IMR-90 (cell line): ENCODE data around the gene NUDT12. TPM values are rescaled to one million over a fixed set of nuclear protein-coding genes. Genes with fewer than 3 reads are reported as not detected.

Source experiments
- ATAC-seq: fragments of 200-7000 bp; cut with Tn5 transposase; 2 replicates; pipeline ENCODE4 v1.9.1; 2020; ENCODE audit warnings: low read depth, mild to moderate bottlenecking, moderate library complexity
- BruUV-seq: library from RNA; stranded (reverse); fragments of 400-500 nt; replicated peaks from 2 replicates; lab custom pipeline; 2021; lab: Mats Ljungman, UMichigan
- CTCF ChIA-PET: fragments of 300-600 bp; formaldehyde crosslinking; extraction: SDS; loops from one replicate; lab custom pipeline; 2021; ENCODE audit warnings: antibody characterized with exemption; lab: Yijun Ruan, JAX
- POLR2A ChIA-PET: fragments of 300-600 bp; sonication (Branson Sonifier 250); formaldehyde crosslinking; loops from one replicate; lab custom pipeline; 2022; ENCODE audit warnings: antibody characterized with exemption; ENCODE audit not compliant: unreplicated experiment; lab: Charles Lee
- DNase-seq: peaks from one replicate; pipeline ENCODE4 v3.0.0; 2013
- H2AFZ ChIP-seq: replicated peaks from 2 replicates; pipeline ENCODE3; 2013; ENCODE audit warnings: low read length, mild to moderate bottlenecking; ENCODE audit not compliant: poor library complexity
- H2AK5ac ChIP-seq: 2 replicates; pipeline ENCODE4 v1.6.1; 2013; ENCODE audit warnings: low read depth, low read length, inconsistent platforms
- H2AK9ac ChIP-seq: replicated peaks from 2 replicates; pipeline ENCODE3; 2013; ENCODE audit warnings: mild to moderate bottlenecking, low read depth, low read length, moderate library complexity; ENCODE audit not compliant: poor library complexity
- H2BK120ac ChIP-seq: 2 replicates; pipeline ENCODE4 v1.6.1; 2013; ENCODE audit warnings: low read depth, low read length, inconsistent platforms
- H2BK15ac ChIP-seq: 3 replicates; pipeline ENCODE4 v1.6.1; 2013; ENCODE audit warnings: low read depth, low read length, inconsistent platforms
- H2BK20ac ChIP-seq: 2 replicates; pipeline ENCODE4 v1.6.1; 2013; ENCODE audit warnings: low read depth, mild to moderate bottlenecking, inconsistent platforms, low read length, moderate library complexity
- H2BK5ac ChIP-seq: 2 replicates; pipeline ENCODE4 v1.6.1; 2013; ENCODE audit warnings: mild to moderate bottlenecking, low read depth, low read length, inconsistent platforms; ENCODE audit not compliant: poor library complexity, severe bottlenecking
- H3K14ac ChIP-seq: replicated peaks from 2 replicates; pipeline ENCODE4 v1.6.1; 2013; ENCODE audit warnings: low read depth, low read length, inconsistent platforms
- H3K18ac ChIP-seq: 2 replicates; pipeline ENCODE4 v1.6.1; 2013; ENCODE audit warnings: low read depth, low read length, control low read depth
- H3K23ac ChIP-seq: 2 replicates; pipeline ENCODE4 v1.6.1; 2013; ENCODE audit warnings: low read depth, low read length, inconsistent platforms
- H3K27ac ChIP-seq: 2 replicates; pipeline ENCODE4 v1.5.1; 2013; ENCODE audit warnings: mild to moderate bottlenecking, control low read depth, low read length; ENCODE audit not compliant: insufficient read depth
- H3K27me3 ChIP-seq: 2 replicates; pipeline ENCODE4 v1.6.1; 2013; ENCODE audit warnings: low read length; ENCODE audit not compliant: control insufficient read depth, insufficient read depth
- H3K36me3 ChIP-seq: 2 replicates; pipeline ENCODE4 v1.6.1; 2013; ENCODE audit warnings: low read length, mixed read lengths; ENCODE audit not compliant: control insufficient read depth, insufficient read depth
- H3K4ac ChIP-seq: 2 replicates; pipeline ENCODE4 v1.6.1; 2013; ENCODE audit warnings: low read depth, low read length, inconsistent platforms
- H3K4me1 ChIP-seq: 2 replicates; pipeline ENCODE4 v1.6.1; 2013; ENCODE audit warnings: low read length, mixed read lengths; ENCODE audit not compliant: control insufficient read depth, insufficient read depth
- H3K4me2 ChIP-seq: 2 replicates; pipeline ENCODE4 v1.6.1; 2013; ENCODE audit warnings: low read depth, mild to moderate bottlenecking, control low read depth, low read length, moderate library complexity
- H3K4me3 ChIP-seq: 2 replicates; pipeline ENCODE4 v1.5.1; 2013; ENCODE audit warnings: low read depth, mild to moderate bottlenecking, control low read depth, low read length, moderate library complexity; ENCODE audit not compliant: insufficient read depth
- H3K56ac ChIP-seq: 2 replicates; pipeline ENCODE4 v1.6.1; 2013; ENCODE audit warnings: low read length, inconsistent platforms; ENCODE audit not compliant: insufficient read depth; ENCODE audit errors: extremely low read depth
- H3K79me1 ChIP-seq, 2 experiments: 2 replicates each; pipeline ENCODE4 v1.6.1; 2013; ENCODE audit warnings: low read length in 2 of 2, inconsistent platforms in 1 of 2, low read depth in 1 of 2
- H3K9ac ChIP-seq: 2 replicates; pipeline ENCODE4 v1.6.1; 2013; ENCODE audit warnings: low read depth, low read length, control low read depth
- H3K9me1 ChIP-seq: 2 replicates; pipeline ENCODE4 v1.6.1; 2013; ENCODE audit warnings: low read length, inconsistent platforms; ENCODE audit not compliant: insufficient read depth
- H3K9me3 ChIP-seq: 2 replicates; pipeline ENCODE4 v1.6.1; 2013; ENCODE audit warnings: low read length; ENCODE audit not compliant: control insufficient read depth, insufficient read depth
- H4K20me1 ChIP-seq: 2 replicates; pipeline ENCODE4 v1.6.1; 2013; ENCODE audit warnings: low read length, inconsistent platforms; ENCODE audit not compliant: insufficient read depth
- H4K5ac ChIP-seq: 2 replicates; pipeline ENCODE4 v1.6.1; 2013; ENCODE audit warnings: mild to moderate bottlenecking, low read depth, low read length, control low read depth
- H4K8ac ChIP-seq, 2 experiments: 2 replicates each; pipeline ENCODE4 v1.6.1; 2013; ENCODE audit warnings: low read depth in 2 of 2, low read length in 2 of 2, control low read depth in 1 of 2, inconsistent platforms in 1 of 2
- H4K91ac ChIP-seq: 2 replicates; pipeline ENCODE4 v1.6.1; 2013; ENCODE audit warnings: low read depth, low read length, inconsistent platforms; ENCODE audit not compliant: insufficient read depth
- BHLHE40 ChIP-seq: fragments of 150-350 bp; IDR thresholded peaks from 2 replicates; pipeline ENCODE4 v1.6.1; 2016; ENCODE audit warnings: mild to moderate bottlenecking, low read depth, low read length
- FOS ChIP-seq: fragments of 150-350 bp; IDR thresholded peaks from 2 replicates; pipeline ENCODE4 v1.6.1; 2016; ENCODE audit warnings: low read depth, low read length
- MXI1 ChIP-seq: IDR thresholded peaks from 2 replicates; pipeline ENCODE4 v1.6.1; 2012; ENCODE audit warnings: low read depth, mild to moderate bottlenecking, low read length, moderate library complexity, borderline replicate concordance
- NFE2L2 ChIP-seq: fragments of 150-350 bp; IDR thresholded peaks from 2 replicates; pipeline ENCODE4 v1.6.1; 2016; ENCODE audit warnings: low read depth, mild to moderate bottlenecking, low read length
- RCOR1 ChIP-seq: IDR thresholded peaks from 2 replicates; pipeline ENCODE4 v1.6.1; 2012; ENCODE audit warnings: mild to moderate bottlenecking, low read length, improper control_type of control experiment; ENCODE audit not compliant: insufficient replicate concordance
- RFX5 ChIP-seq: IDR thresholded peaks from 2 replicates; pipeline ENCODE4 v1.8.0; 2012; ENCODE audit warnings: low read depth, mild to moderate bottlenecking, low read length, moderate library complexity
- WGBS, 2 experiments: methylation state at CpG; one replicate each; pipeline versions ENCODE4 v1.1.5 to v1.1.7; 2013; ENCODE audit warnings: missing lambda C conversion rate in 2 of 2; ENCODE audit not compliant: insufficient read length in 1 of 2; ENCODE audit errors: extremely low coverage in 2 of 2; 5-methylcytosine and 5-hydroxymethylcytosine counted together
- dilution Hi-C: fragments of 300-500 bp; cut with HindIII; formaldehyde crosslinking; loops from one replicate; pipeline ENCODE4 v1.14.3; 2018; ENCODE audit warnings: low sequenced_read_pairs; ENCODE audit not compliant: unreplicated experiment
- in situ Hi-C: fragments of 300-500 bp; cut with MboI; formaldehyde crosslinking; loops from 3 replicates; pipeline ENCODE4 v1.14.3; 2019; ENCODE audit warnings: low sequenced_read_pairs, inconsistent platforms, mixed read lengths
- intact Hi-C: fragments of 100-400 bp; cut with micrococcal nuclease; formaldehyde crosslinking; loops from 2 replicates; pipeline ENCODE4 v1.10.0; 2022
- polyA plus RNA-seq, 3 experiments: library from polyadenylated mRNA; depleted of rRNA; stranded (reverse); fragments of >200 nt; gene quantifications; 2 replicates each; pipeline ENCODE4 v1.2.3, GENCODE V29; 2012; ENCODE audit warnings: low replicate concordance in 1 of 3
- total RNA-seq: library from RNA; depleted of rRNA; stranded (reverse); fragments of >200 nt; gene quantifications from 2 replicates; pipeline ENCODE4 v1.2.3, GENCODE V29; 2012
- TF ChIP-seq, protein P1 (sequence below): fragments of 150-350 bp; IDR thresholded peaks from 2 replicates; pipeline ENCODE4 v1.6.1; 2017; ENCODE audit warnings: mild to moderate bottlenecking, antibody characterized with exemption, low read length, low read depth
- TF ChIP-seq, protein P2 (sequence below): fragments of 150-350 bp; IDR thresholded peaks from 2 replicates; pipeline ENCODE4 v1.6.1; 2016; ENCODE audit warnings: low read depth, mild to moderate bottlenecking, low read length, moderate library complexity, borderline replicate concordance

Gene NUDT12
- total and polyA plus RNA-seq, 2 of the 4 experiments (the other 2 are of a cell fraction) = 3.7 to 5.9 TPM

DNA sequence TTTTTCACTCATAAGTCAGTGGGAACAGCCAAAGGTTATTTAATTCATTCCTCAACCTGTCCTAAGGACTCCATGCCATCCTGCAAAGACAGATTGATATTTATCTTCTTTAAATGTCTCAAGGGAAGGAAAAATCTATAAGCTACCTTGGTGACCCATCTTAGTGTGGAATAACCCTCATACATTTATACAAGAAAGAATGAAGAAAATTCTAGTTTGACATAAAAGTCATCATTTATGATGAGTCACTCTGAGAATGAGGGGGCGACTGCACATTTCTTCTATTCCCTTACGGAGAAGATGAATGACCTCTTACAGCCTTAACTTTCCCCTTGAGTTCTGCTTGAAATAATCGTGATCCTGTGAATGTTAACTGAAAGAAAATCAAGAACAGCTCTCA lies 26.8 kb upstream of the NUDT12 start:
- H3K14ac ChIP-seq = no peak overlapping the region
- no peak overlapping the region for H2AFZ ChIP-seq
- no peak for TF ChIP-seq FOS
- TF ChIP-seq BHLHE40 = no peak
- TF ChIP-seq, protein P1, sequence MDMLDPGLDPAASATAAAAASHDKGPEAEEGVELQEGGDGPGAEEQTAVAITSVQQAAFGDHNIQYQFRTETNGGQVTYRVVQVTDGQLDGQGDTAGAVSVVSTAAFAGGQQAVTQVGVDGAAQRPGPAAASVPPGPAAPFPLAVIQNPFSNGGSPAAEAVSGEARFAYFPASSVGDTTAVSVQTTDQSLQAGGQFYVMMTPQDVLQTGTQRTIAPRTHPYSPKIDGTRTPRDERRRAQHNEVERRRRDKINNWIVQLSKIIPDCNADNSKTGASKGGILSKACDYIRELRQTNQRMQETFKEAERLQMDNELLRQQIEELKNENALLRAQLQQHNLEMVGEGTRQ = no peak
- TF ChIP-seq, protein P2, sequence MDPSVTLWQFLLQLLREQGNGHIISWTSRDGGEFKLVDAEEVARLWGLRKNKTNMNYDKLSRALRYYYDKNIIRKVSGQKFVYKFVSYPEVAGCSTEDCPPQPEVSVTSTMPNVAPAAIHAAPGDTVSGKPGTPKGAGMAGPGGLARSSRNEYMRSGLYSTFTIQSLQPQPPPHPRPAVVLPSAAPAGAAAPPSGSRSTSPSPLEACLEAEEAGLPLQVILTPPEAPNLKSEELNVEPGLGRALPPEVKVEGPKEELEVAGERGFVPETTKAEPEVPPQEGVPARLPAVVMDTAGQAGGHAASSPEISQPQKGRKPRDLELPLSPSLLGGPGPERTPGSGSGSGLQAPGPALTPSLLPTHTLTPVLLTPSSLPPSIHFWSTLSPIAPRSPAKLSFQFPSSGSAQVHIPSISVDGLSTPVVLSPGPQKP = no peak
- TF ChIP-seq RFX5 = no peak
- no peak for TF ChIP-seq MXI1
- no peak for TF ChIP-seq RCOR1
- TF ChIP-seq NFE2L2 = peak; percentile 75
- H3K27ac ChIP-seq = no peak overlapping the region
- H3K4me2 ChIP-seq = no peak overlapping the region
- H2BK120ac ChIP-seq = no peak overlapping the region
- WGBS, 2 experiments = no CpG with 5 or more reads among the region's 3 CpGs
- no peaks in the 10 kb centered on the region for H3K4me1 ChIP-seq
- ChIA-PET CTCF (no interaction called here), POLR2A (no interaction called here)
- no peak overlapping the region for H3K56ac ChIP-seq
- no peak overlapping the region for H3K23ac ChIP-seq
- H3K9me3 ChIP-seq = no peaks in the 10 kb centered on the region
- intact Hi-C loops (no loop called here), in situ Hi-C loops (no loop called here), dilution Hi-C loops (loop anchor here (25.0 kb wide), 1 partner anchor 598 kb away; no protein-coding TSS in a partner anchor)
- no peaks in the 10 kb centered on the region for H4K20me1 ChIP-seq
- H3K9me1 ChIP-seq = no peaks in the 10 kb centered on the region
- BruUV-seq = no TSS peak
- no peak overlapping the region for H3K9ac ChIP-seq
- no peak overlapping the region for H3K18ac ChIP-seq
- ATAC-seq = no peak
- H2BK5ac ChIP-seq = no peak overlapping the region
- no peak overlapping the region for H2BK15ac ChIP-seq
- no peak overlapping the region for H4K8ac ChIP-seq
- no peaks in the 10 kb centered on the region for H3K79me1 ChIP-seq
- no peak overlapping the region for H3K4me3 ChIP-seq
- H2AK5ac ChIP-seq = no peak overlapping the region
- no peak overlapping the region for H3K4ac ChIP-seq
- no peak overlapping the region for H4K91ac ChIP-seq
- H4K5ac ChIP-seq = no peak overlapping the region
- no peaks in the 10 kb centered on the region for H3K36me3 ChIP-seq
- no peaks in the 10 kb centered on the region for H3K27me3 ChIP-seq
- H2AK9ac ChIP-seq = no peak overlapping the region
- peak; percentile 40 for DNase-seq
- H2BK20ac ChIP-seq = no peak overlapping the region
